HepG2 (cell line): ENCODE results near the gene CS. TPM values are rescaled to one million over a fixed set of nuclear protein-coding genes. Genes with fewer than 3 reads are reported as not detected.

ENCODE experiments used
- ATAC-seq: fragments of 200-7000 bp; cut with Tn5 transposase; 3 replicates; pipeline ENCODE4 v1.9.1; 2020; ENCODE audit warnings: mild to moderate bottlenecking, moderate library complexity
- BruUV-seq: library from RNA; stranded (reverse); fragments of 400-500 nt; replicated peaks from 2 replicates; lab custom pipeline; 2021; lab: Mats Ljungman, UMichigan
- CTCF ChIA-PET: fragments of 300-600 bp; formaldehyde crosslinking; extraction: SDS; loops from one replicate; lab custom pipeline; 2021; ENCODE audit warnings: low total read pairs, inconsistent platforms, low intra/inter-chr PET ratio; lab: Yijun Ruan, JAX
- POLR2A ChIA-PET: fragments of 350-600 bp; sonication (Branson Sonifier 250); formaldehyde crosslinking; loops from one replicate; lab custom pipeline; 2020; ENCODE audit warnings: antibody characterized with exemption, inconsistent platforms; lab: Yijun Ruan, JAX
- DNase-seq: peaks from one replicate; pipeline ENCODE4 v3.0.0-alpha.2; 2015; ENCODE audit warnings: low spot score
- FAIRE-seq: peaks from 3 replicates; lab custom pipeline; 2011; peaks lifted over from hg19 to GRCh38; lab: Jason Lieb, UNC
- H2AFZ ChIP-seq: one replicate; pipeline ENCODE4 v1.6.1; 2011; ENCODE audit warnings: low read length, inconsistent platforms
- H3K27ac ChIP-seq: fragments of 300-600 bp; 3 replicates; pipeline ENCODE4 v1.8.0; 2011; ENCODE audit warnings: mixed run types, mild to moderate bottlenecking, mixed read lengths, low read length, inconsistent platforms; ENCODE audit not compliant: insufficient read depth; ENCODE audit errors: extremely low read length
- H3K27me3 ChIP-seq, 2 experiments: fragments of 200-600 bp in 1 of 2; 2 replicates in 1 of 2; 3 replicates in 1 of 2; pipeline versions ENCODE4 v1.6.0 to v1.8.0; 2011; ENCODE audit warnings: low read length in 2 of 2, mild to moderate bottlenecking in 2 of 2, moderate library complexity in 2 of 2, inconsistent platforms in 1 of 2; ENCODE audit not compliant: insufficient read depth in 2 of 2, control insufficient read depth in 1 of 2
- H3K36me3 ChIP-seq, 2 experiments: fragments of 200-600 bp in 1 of 2; replicated peaks in 1 of 2; 2 replicates in 1 of 2; 3 replicates in 1 of 2; pipeline versions ENCODE4 v1.5.1 to v1.8.0; 2011; ENCODE audit warnings: low read length in 2 of 2, inconsistent platforms in 1 of 2; ENCODE audit not compliant: insufficient read depth in 2 of 2, control insufficient read depth in 1 of 2
- H3K4me1 ChIP-seq: 2 replicates; pipeline ENCODE4 v1.5.1; 2012; ENCODE audit warnings: low read length, inconsistent platforms; ENCODE audit not compliant: insufficient read depth
- H3K4me2 ChIP-seq: 2 replicates; pipeline ENCODE4 v1.6.0; 2011; ENCODE audit warnings: low read depth, low read length, inconsistent platforms
- H3K4me3 ChIP-seq, 3 experiments: fragments of 200-600 bp in 1 of 3; sonication (generic), shearing (Covaris generic) in 1 of 3; replicated peaks in 1 of 3; 2 replicates each; pipeline ENCODE4 v1.5.1; 2011 to 2016; ENCODE audit warnings: low read length in 3 of 3, inconsistent platforms in 2 of 3, low read depth in 2 of 3, mild to moderate bottlenecking in 2 of 3, control low read depth in 1 of 3, mixed read lengths in 1 of 3; ENCODE audit not compliant: insufficient read depth in 1 of 3
- H3K79me2 ChIP-seq: one replicate; pipeline ENCODE4 v1.6.1; 2011; ENCODE audit warnings: low read length, inconsistent platforms; ENCODE audit not compliant: insufficient read depth
- H3K9ac ChIP-seq: 2 replicates; pipeline ENCODE4 v1.6.0; 2011; ENCODE audit warnings: mild to moderate bottlenecking, low read depth, low read length, inconsistent platforms; ENCODE audit not compliant: insufficient read depth
- H3K9me3 ChIP-seq: 2 replicates; pipeline ENCODE4 v1.5.1; 2012; ENCODE audit warnings: mild to moderate bottlenecking, low read length
- H4K20me1 ChIP-seq: 2 replicates; pipeline ENCODE4 v1.6.0; 2011; ENCODE audit warnings: inconsistent platforms, mild to moderate bottlenecking, low read length, moderate library complexity; ENCODE audit not compliant: insufficient read depth
- AGO2 ChIP-seq: fragments of 200-400 bp; formaldehyde crosslinking; optimal IDR thresholded peaks from 2 replicates; pipeline ENCODE3; 2017; ENCODE audit warnings: mild to moderate bottlenecking, low read depth, low read length, moderate library complexity
- GATAD2A ChIP-seq: IDR thresholded peaks from 2 replicates; pipeline ENCODE4 v1.6.1; 2016
- KMT2B ChIP-seq: IDR thresholded peaks from 2 replicates; pipeline ENCODE4 v1.6.1; 2016; ENCODE audit warnings: missing genetic modification reagents, missing compliant biosample characterization
- NRL ChIP-seq: sonication (generic); formaldehyde crosslinking; IDR thresholded peaks from 2 replicates; pipeline ENCODE4 v1.5.0; 2020; ENCODE audit warnings: missing genetic modification reagents, mild to moderate bottlenecking, moderate library complexity, borderline replicate concordance
- POLR2G ChIP-seq: fragments of 200-400 bp; formaldehyde crosslinking; IDR thresholded peaks from 2 replicates; pipeline ENCODE4 v1.6.1; 2018; ENCODE audit warnings: mild to moderate bottlenecking, low read depth, low read length, moderate library complexity
- RBM22 ChIP-seq: fragments of 200-400 bp; formaldehyde crosslinking; optimal IDR thresholded peaks from 2 replicates; pipeline ENCODE3; 2017; ENCODE audit warnings: mild to moderate bottlenecking, low read length, moderate library complexity
- ZNF629 ChIP-seq: sonication (generic); formaldehyde crosslinking; conservative IDR thresholded peaks from 2 replicates; pipeline ENCODE4 v1.5.0; 2020; ENCODE audit warnings: missing genetic modification reagents
- WGBS: methylation state at CpG from one replicate; pipeline ENCODE4 v1.1.6; 2017; ENCODE audit warnings: low lambda C conversion rate; 5-methylcytosine and 5-hydroxymethylcytosine counted together
- in situ Hi-C: cut with HindIII; loops from 2 replicates; pipeline ENCODE4 v1.10.0; 2017; ENCODE audit warnings: low pct_unique_long_range_greater_than_20kb; ENCODE audit not compliant: extremely low pct_ligation_motif_present
- intact Hi-C: fragments of 100-400 bp; cut with micrococcal nuclease; formaldehyde crosslinking; loops from one replicate; pipeline ENCODE4 v1.10.0; 2022; ENCODE audit not compliant: unreplicated experiment
- polyA plus RNA-seq, 8 experiments: library from polyadenylated mRNA; depleted of rRNA in 3 of 8; stranded (reverse) in 7 of 8; unstranded in 1 of 8; fragments of >200 nt; fragmentation: Illumina TruSeq in 4 of 8; extraction: Trizol in 4 of 8; gene quantifications; 2 replicates each; pipeline versions ENCODE4 v1.2.1 to v1.2.3, GENCODE V29; 2011 to 2016; ENCODE audit warnings: low read depth in 4 of 8, missing spikeins in 1 of 8, mixed read lengths in 1 of 8; ENCODE audit not compliant: insufficient read depth in 1 of 8
- total RNA-seq, 5 experiments: library from RNA; depleted of rRNA; stranded (reverse); fragments of >200 nt; fragmentation: Illumina TruSeq; extraction: Trizol; gene quantifications; 2 replicates each; pipeline ENCODE4 v1.2.3, GENCODE V29; 2016; ENCODE audit warnings: low read depth in 1 of 5
- TF ChIP-seq, protein P1 (sequence below): sonication (generic); formaldehyde crosslinking; IDR thresholded peaks from 2 replicates; pipeline ENCODE4 v1.4.0; 2020; ENCODE audit warnings: mild to moderate bottlenecking, missing genetic modification reagents
- TF ChIP-seq, protein P2 (sequence below): sonication (generic); formaldehyde crosslinking; IDR thresholded peaks from 2 replicates; pipeline ENCODE4 v1.8.0; 2022; ENCODE audit warnings: missing genetic modification reagents, mild to moderate bottlenecking, inconsistent platforms, borderline replicate concordance

The CS gene
- total and polyA plus RNA-seq, 2 of the 13 experiments (the other 11 are each of a cell fraction or from before 2014, with no cell fraction given): 173 to 175 TPM

DNA sequence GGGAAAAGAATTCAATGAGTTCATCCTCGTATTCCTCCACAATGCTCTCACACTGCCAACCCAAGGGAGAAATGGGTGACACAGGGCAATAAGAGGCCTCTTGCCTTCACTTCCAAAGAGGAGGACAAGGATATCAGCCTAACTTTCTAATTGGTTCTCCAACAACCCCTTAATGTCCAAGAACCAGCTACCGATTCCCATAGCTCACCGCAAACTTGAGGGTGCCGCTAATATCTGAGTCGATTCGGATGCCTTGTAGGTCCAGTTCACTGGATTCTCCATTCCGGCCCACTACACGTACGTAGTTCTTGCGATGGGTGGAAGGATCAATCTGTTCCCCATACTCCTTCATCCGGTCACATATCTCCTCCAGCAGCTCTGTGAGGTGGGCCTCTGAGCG, 10.9 kb upstream of the CS start:
- no peak for FAIRE-seq
- whole genome bisulfite sequencing: 97% methylated on average over 12 of the region's 12 CpGs
- Histone ChIP-seq H3K27me3 (no peaks in the 10 kb centered on the region; a peak in 1 of 5 replicates), H3K36me3 (peaks cover 12 to 19% of the 10 kb centered on the region in 2 experiments), H3K4me1 (peaks cover 12% of the 10 kb centered on the region), H3K4me3 (no peak overlapping the region), H2AFZ (no peak overlapping the region), H3K27ac (no peak overlapping the region), H3K9me3 (no peaks in the 10 kb centered on the region), H3K79me2 (peaks cover 17% of the 10 kb centered on the region), H3K9ac (no peak overlapping the region), H3K4me2 (no peak overlapping the region), H4K20me1 (no peaks in the 10 kb centered on the region)
- no TSS peak for BruUV-seq
- ATAC-seq: no peak
- CTCF ChIA-PET: no interaction called here
- TF ChIP-seq KMT2B (CRISPR knock-in tag) (no peak), POLR2G (peak; percentile 31; the same call in 1 of the 2 replicates), RBM22 (peak; percentile 82), AGO2 (peak; percentile 20)
- TF ChIP-seq, protein P1, sequence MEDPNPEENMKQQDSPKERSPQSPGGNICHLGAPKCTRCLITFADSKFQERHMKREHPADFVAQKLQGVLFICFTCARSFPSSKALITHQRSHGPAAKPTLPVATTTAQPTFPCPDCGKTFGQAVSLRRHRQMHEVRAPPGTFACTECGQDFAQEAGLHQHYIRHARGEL (CRISPR knock-in tag): no peak
- TF ChIP-seq, protein P2, sequence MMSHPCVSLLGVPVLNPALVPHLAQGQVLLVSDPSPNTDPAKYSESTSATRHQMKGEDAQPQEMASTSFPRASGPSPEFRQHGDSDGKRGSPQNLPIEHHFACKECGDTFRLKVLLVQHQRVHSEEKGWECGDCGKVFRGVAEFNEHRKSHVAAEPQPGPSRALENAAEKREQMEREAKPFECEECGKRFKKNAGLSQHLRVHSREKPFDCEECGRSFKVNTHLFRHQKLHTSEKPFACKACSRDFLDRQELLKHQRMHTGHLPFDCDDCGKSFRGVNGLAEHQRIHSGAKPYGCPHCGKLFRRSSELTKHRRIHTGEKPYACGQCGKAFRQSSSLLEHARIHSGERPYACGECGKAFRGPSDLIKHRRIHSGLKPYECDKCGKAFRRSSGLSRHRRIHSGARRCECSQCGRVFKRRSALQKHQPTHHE: no peak
- POLR2A ChIA-PET: interaction anchor here (1.1 kb wide), 1 partner anchor 12 kb away, joined by 3 read pairs; no protein-coding TSS in a partner anchor
- intact Hi-C loops: no loop called here
- in situ Hi-C loops: no loop called here
- no peak for DNase-seq

DNA sequence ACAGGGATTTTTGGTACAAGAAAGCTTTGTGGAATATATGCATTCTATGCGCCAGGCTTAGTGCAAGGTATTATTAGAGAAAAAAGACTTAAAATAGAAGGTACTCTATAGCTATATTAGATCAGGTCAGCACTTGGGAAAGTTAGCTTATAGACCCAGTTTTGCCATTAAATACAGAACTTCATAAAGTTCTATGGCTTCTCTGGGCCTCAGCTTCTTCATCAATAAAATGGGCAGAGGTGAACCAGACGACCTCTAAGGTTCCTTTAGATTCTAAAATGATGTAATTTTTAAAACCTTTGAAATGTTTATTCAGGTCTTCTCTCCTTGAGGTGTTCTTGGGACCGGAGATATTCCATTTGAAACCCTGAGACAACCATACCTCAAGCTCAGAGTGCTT, 8.6 kb upstream of the CS start:
- Histone ChIP-seq H4K20me1 (no peaks in the 10 kb centered on the region), H3K27me3 (no peaks in the 10 kb centered on the region), H3K4me2 (no peak overlapping the region), H3K27ac (no peak overlapping the region), H3K4me1 (no peaks in the 10 kb centered on the region), H3K9ac (no peak overlapping the region), H2AFZ (no peak overlapping the region), H3K36me3 (peaks cover 11 to 24% of the 10 kb centered on the region in 2 experiments), H3K79me2 (no peaks in the 10 kb centered on the region)
- in situ Hi-C loops: no loop called here
- DNase-seq (no peak), ATAC-seq (no peak), FAIRE-seq (no peak)
- ChIA-PET CTCF (no interaction called here), POLR2A (no interaction called here)
- 96% methylated on average over 3 of the region's 3 CpGs for WGBS
- intact Hi-C loops: no loop called here
- no TSS peak for BruUV-seq
- TF ChIP-seq NRL (no peak), ZNF629 (CRISPR knock-in tag) (peak; percentile 56; the same call in 1 of the 2 replicates), GATAD2A (no peak)
- TF ChIP-seq, all 625 proteins: peak for 1
- H3K4me3 ChIP-seq: no peak overlapping the region
- H3K9me3 ChIP-seq: no peaks in the 10 kb centered on the region
